ENCODE results near the gene RAET1G.
"Not testable (repeated sequence)": the region's sequence is repeated elsewhere in the genome, so short reads cannot be mapped to it uniquely, and the experiment has no call there.

The RAET1G gene

DNA sequence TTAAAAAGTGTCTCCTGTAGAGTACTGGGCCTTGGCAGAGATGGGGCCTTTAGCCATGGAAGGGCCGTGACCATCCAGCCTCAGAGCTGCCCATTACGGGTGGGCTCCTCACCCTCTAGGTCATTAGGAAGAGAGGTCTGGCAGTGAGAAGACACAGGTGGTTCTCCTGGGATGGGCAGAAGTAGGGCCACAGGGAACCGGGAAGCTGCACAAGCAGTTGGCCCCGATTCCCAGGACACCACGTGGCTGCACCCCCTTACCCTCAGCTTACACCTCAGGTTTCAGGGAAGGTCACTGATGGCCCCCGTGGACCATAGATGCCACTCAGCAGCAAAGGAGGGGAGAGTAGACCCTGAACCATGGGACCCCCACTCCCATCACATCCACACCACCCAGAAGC is 1.6 kb downstream of the RAET1G start:
- Histone ChIP-seq H3K27ac (no peak overlapping the region), H3K27me3 (ENCODE audit: insufficient read depth, low read depth) (peaks cover 50% of the 10 kb centered on the region), H3K9ac (no peak overlapping the region), H4K20me1 (ENCODE audit: insufficient read depth) (no peaks in the 10 kb centered on the region), H2AFZ (ENCODE audit: low read depth) (no peak overlapping the region), H3K4me3 (IDR thresholded peaks at IDR 0.05; ENCODE audit: insufficient read depth, low read depth, low read length) (no peak overlapping the region), H3K4me1 (ENCODE audit: low read depth, poor library complexity, severe bottlenecking) (no peaks in the 10 kb centered on the region), H3K79me2 (ENCODE audit: insufficient read depth, low read depth) (no peaks in the 10 kb centered on the region), H3K4me2 (no peak overlapping the region), H3K36me3 (ENCODE audit: insufficient read depth) (no peaks in the 10 kb centered on the region)
- TF ChIP-seq, protein P1, sequence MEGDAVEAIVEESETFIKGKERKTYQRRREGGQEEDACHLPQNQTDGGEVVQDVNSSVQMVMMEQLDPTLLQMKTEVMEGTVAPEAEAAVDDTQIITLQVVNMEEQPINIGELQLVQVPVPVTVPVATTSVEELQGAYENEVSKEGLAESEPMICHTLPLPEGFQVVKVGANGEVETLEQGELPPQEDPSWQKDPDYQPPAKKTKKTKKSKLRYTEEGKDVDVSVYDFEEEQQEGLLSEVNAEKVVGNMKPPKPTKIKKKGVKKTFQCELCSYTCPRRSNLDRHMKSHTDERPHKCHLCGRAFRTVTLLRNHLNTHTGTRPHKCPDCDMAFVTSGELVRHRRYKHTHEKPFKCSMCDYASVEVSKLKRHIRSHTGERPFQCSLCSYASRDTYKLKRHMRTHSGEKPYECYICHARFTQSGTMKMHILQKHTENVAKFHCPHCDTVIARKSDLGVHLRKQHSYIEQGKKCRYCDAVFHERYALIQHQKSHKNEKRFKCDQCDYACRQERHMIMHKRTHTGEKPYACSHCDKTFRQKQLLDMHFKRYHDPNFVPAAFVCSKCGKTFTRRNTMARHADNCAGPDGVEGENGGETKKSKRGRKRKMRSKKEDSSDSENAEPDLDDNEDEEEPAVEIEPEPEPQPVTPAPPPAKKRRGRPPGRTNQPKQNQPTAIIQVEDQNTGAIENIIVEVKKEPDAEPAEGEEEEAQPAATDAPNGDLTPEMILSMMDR (conservative IDR thresholded peaks at IDR 0.05; ENCODE audit: low read depth, low read length) = no peak

DNA sequence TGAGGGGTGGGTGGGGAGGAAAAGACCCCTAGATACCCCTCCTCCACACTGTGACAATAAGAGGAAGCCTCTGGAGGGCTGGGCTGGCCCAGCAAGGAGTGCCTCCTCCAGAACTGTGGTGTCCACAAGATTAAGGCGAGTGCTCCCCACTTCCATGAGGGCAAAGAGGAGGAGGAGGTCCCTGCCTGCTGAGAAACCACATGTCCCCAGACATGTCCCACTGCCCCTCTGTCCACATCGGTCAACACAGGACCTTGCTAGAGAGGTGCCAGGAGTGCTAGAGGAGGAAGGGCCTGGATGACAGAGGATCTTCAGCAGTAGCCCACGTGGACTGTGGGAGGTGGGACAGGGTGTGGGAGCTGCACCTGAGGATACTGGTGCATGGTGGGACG is 3.1 kb downstream of the RAET1G start:
- Histone ChIP-seq H3K4me1 (ENCODE audit: low read depth, poor library complexity, severe bottlenecking) (no peaks in the 10 kb centered on the region), H2AFZ (ENCODE audit: low read depth) (no peak overlapping the region), H3K27me3 (ENCODE audit: insufficient read depth, low read depth) (peaks cover 41% of the 10 kb centered on the region), H3K79me2 (ENCODE audit: insufficient read depth, low read depth) (no peaks in the 10 kb centered on the region), H3K4me3 (IDR thresholded peaks at IDR 0.05; ENCODE audit: insufficient read depth, low read depth, low read length) (no peak overlapping the region), H3K27ac (no peak overlapping the region), H3K36me3 (ENCODE audit: insufficient read depth) (no peaks in the 10 kb centered on the region), H3K4me2 (no peak overlapping the region), H3K9ac (no peak overlapping the region), H4K20me1 (ENCODE audit: insufficient read depth) (no peaks in the 10 kb centered on the region)
- TF ChIP-seq, protein P1 (conservative IDR thresholded peaks at IDR 0.05; ENCODE audit: low read depth, low read length) = no peak

DNA sequence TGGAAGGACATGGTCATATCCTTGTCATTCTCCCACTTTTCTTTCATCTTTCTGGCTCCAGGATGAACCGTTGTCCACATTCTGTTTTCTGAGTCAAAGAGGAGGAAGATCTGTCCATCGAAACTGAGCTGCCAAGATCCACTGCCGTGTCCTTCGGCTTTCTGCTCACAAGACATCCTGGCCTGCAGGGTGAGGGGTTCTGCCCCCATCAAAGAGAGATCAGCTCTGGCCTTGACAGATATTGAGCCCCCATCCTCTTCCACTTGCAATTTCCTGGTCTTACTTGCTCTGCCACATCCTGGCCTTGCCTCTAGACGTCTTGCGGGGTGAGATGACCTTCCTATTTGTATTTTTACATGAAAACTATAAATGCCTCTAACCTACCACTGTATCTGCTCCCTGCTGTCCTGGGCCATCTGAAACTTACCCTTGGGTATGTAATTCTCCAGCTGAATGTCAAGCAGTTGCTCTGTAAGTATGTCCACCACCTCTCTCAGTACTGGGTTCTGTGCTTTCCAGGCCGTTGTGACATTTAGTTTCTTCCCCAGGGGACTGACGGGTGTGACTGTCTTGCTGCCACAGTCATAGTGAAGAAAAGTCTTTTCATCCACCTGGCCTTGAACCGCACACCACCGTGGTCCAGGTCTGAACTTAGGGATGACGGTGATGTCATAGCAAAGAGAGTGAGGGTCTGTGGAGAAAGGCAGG is 3.6 kb downstream of the RAET1G start:
- not testable (repeated sequence) for H3K36me3 ChIP-seq (ENCODE audit: insufficient read depth)
- peaks cover 40% of the 10 kb centered on the region for H3K27me3 ChIP-seq (ENCODE audit: insufficient read depth, low read depth)

DNA sequence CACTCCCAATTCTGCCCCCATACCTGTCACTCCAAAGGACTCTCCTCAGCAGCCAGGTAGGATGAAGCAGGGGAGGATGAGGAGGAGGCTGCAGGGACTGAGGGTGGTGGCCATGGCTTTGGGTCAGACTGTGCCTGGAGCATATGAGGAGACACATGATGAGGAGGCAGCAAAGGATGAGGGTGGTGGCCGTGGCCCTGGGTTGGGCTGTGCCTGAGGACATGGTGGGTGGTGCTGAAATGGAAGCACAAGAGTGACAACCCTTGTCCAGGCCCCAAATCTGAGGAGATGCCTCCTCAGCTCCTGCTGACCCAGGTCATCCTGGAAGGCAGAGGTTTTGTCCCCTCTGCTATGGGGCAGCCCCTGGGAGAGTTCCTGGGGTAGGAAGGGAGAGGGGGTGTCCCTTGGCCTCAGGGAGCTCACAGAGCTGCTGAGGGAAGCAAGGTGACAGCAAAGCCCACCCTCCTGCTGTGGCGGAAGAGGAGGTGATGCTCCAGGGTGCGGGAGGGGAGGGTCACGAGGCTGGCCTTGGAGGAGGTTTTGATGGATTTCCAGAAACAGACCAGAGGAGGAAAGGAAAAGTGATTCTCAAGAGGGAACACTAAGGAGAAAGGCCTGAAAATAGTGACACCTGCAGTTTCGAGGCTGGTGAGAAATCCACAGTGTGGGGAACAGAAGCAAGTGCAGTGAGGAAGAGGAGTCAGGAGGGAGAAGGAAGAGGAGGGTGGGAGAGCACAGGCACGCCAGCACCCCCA is 4.6 kb downstream of the RAET1G start:
- no peak overlapping the region for H3K4me3 ChIP-seq (IDR thresholded peaks at IDR 0.05; ENCODE audit: insufficient read depth, low read depth, low read length)
- H3K79me2 ChIP-seq (ENCODE audit: insufficient read depth, low read depth) = no peaks in the 10 kb centered on the region
- no peak overlapping the region for H2AFZ ChIP-seq (ENCODE audit: low read depth)
- peaks cover 41% of the 10 kb centered on the region for H3K27me3 ChIP-seq (ENCODE audit: insufficient read depth, low read depth)
- no peaks in the 10 kb centered on the region for H3K4me1 ChIP-seq (ENCODE audit: low read depth, poor library complexity, severe bottlenecking)
- H3K9ac ChIP-seq = no peak overlapping the region
- TF ChIP-seq, protein P1 (conservative IDR thresholded peaks at IDR 0.05; ENCODE audit: low read depth, low read length) = no peak
- H3K36me3 ChIP-seq (ENCODE audit: insufficient read depth) = no peaks in the 10 kb centered on the region
- H3K27ac ChIP-seq = no peak overlapping the region
- H3K4me2 ChIP-seq = no peak overlapping the region
- no peaks in the 10 kb centered on the region for H4K20me1 ChIP-seq (ENCODE audit: insufficient read depth)

More for the DNA sequence above, 3.6 kb downstream of the RAET1G start:
- H2AFZ ChIP-seq (ENCODE audit: low read depth); H4K20me1 ChIP-seq (ENCODE audit: insufficient read depth); H3K79me2 ChIP-seq (ENCODE audit: insufficient read depth, low read depth); H3K9ac ChIP-seq; H3K4me3 ChIP-seq (IDR thresholded peaks at IDR 0.05; ENCODE audit: insufficient read depth, low read depth, low read length); H3K4me2 ChIP-seq; H3K27ac ChIP-seq; H3K4me1 ChIP-seq (ENCODE audit: low read depth, poor library complexity, severe bottlenecking): not testable (repeated sequence)

DNA sequence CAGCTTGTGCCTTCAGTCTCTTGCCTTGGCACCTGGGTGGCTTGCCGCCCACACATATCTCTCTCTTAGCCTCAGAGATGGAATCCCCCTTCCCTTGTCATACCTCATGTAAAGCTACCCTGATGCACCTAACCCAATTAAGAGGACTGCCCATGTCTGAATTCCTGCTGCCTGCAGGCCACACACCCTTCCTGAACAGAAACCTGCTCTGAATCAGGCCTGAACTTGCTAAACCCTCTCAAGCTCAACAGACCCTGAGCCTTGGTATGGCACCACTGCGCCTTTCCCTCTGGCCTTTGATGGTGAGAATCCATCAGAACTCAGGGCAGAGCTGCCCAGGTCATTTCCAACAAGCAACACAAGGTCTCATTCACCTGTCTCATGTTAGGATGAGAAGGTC is 5.2 kb downstream of the RAET1G start:
- Histone ChIP-seq H3K4me2 (no peak overlapping the region), H4K20me1 (ENCODE audit: insufficient read depth) (no peaks in the 10 kb centered on the region), H3K36me3 (ENCODE audit: insufficient read depth) (no peaks in the 10 kb centered on the region), H3K27me3 (ENCODE audit: insufficient read depth, low read depth) (peaks cover 41% of the 10 kb centered on the region), H3K4me3 (IDR thresholded peaks at IDR 0.05; ENCODE audit: insufficient read depth, low read depth, low read length) (no peak overlapping the region), H3K27ac (no peak overlapping the region), H3K79me2 (ENCODE audit: insufficient read depth, low read depth) (no peaks in the 10 kb centered on the region), H3K4me1 (ENCODE audit: low read depth, poor library complexity, severe bottlenecking) (no peaks in the 10 kb centered on the region), H2AFZ (ENCODE audit: low read depth) (no peak overlapping the region), H3K9ac (no peak overlapping the region)
- TF ChIP-seq, protein P1 (conservative IDR thresholded peaks at IDR 0.05; ENCODE audit: low read depth, low read length) = no peak
